Measurements from ENCODE around the gene CDC123.
A peak's percentile ranks its signal among the peaks of the same experiment; 100 is the strongest.
"Not testable (repeated sequence)": the region's sequence is repeated elsewhere in the genome, so short reads cannot be mapped to it uniquely, and the experiment has no call there.

CDC123 gene

GRCh38 chr10:12250181-12250580, 54.2 kb downstream of the CDC123 start:
- Histone ChIP-seq H3K9me3 (ENCODE audit: insufficient read depth, low read depth, low read length) (peaks cover 2% of the 10 kb centered on the region), H3K9ac (ENCODE audit: low read length) (no peak overlapping the region), H2BK12ac (ENCODE audit: low read length) (no peak overlapping the region), H3K4me2 (ENCODE audit: low read length) (no peak overlapping the region), H3K4me3 (ENCODE audit: low read depth, low read length) (no peak overlapping the region), H3K4ac (ENCODE audit: low read depth, low read length) (no peak overlapping the region), H3K14ac (ENCODE audit: low read length) (no peak overlapping the region), H4K12ac (ENCODE audit: low read depth, low read length) (no peak overlapping the region), H2AK5ac (ENCODE audit: low read length) (no peak overlapping the region), H3K23ac (ENCODE audit: low read length) (no peak overlapping the region), H2BK5ac (ENCODE audit: low read depth, low read length, poor library complexity) (no peak overlapping the region), H3K27ac (ENCODE audit: low read depth, low read length) (no peak overlapping the region), H2BK120ac (ENCODE audit: insufficient read depth, low read length, poor library complexity) (no peak overlapping the region), H3K36me3 (ENCODE audit: control insufficient read depth in 1 of 2, insufficient read depth in 2 of 2, low read length in 2 of 2) (peaks cover 32 to 35% of the 10 kb centered on the region in 2 experiments), H4K91ac (ENCODE audit: low read depth, low read length) (no peak overlapping the region), H3K79me2 (ENCODE audit: control insufficient read depth, insufficient read depth, low read length, poor library complexity) (no peaks in the 10 kb centered on the region), H2AFZ (ENCODE audit: insufficient read depth, low read length, poor library complexity) (no peak overlapping the region), H3K27me3 (ENCODE audit: insufficient read depth, low read length) (no peaks in the 10 kb centered on the region), H3K18ac (ENCODE audit: low read length) (no peak overlapping the region), H4K8ac (ENCODE audit: low read depth, low read length) (no peak overlapping the region), H3K4me1 (ENCODE audit: control insufficient read depth in 1 of 2, insufficient read depth in 2 of 2, low read length in 2 of 2) (no peaks in the 10 kb centered on the region), H3K79me1 (ENCODE audit: low read length) (no peaks in the 10 kb centered on the region)
- DNase-seq, result no peak
- WGBS (ENCODE audit: extremely low coverage, insufficient coverage, insufficient read length), result no CpG with 5 or more reads among the region's 10 CpGs

- H2BK120ac ChIP-seq (ENCODE audit: insufficient read depth, low read length, poor library complexity); H4K12ac ChIP-seq (ENCODE audit: low read depth, low read length); H3K79me1 ChIP-seq (ENCODE audit: low read length); H3K4me2 ChIP-seq (ENCODE audit: low read length); H2AFZ ChIP-seq (ENCODE audit: insufficient read depth, low read length, poor library complexity); H3K4me3 ChIP-seq (ENCODE audit: low read depth, low read length); H3K14ac ChIP-seq (ENCODE audit: low read length); H3K23ac ChIP-seq (ENCODE audit: low read length); H3K9me3 ChIP-seq (ENCODE audit: insufficient read depth, low read depth, low read length); H3K79me2 ChIP-seq (ENCODE audit: control insufficient read depth, insufficient read depth, low read length, poor library complexity); DNase-seq; H3K18ac ChIP-seq (ENCODE audit: low read length); H2BK5ac ChIP-seq (ENCODE audit: low read depth, low read length, poor library complexity); H3K4me1 ChIP-seq (ENCODE audit: control insufficient read depth in 1 of 2, insufficient read depth in 2 of 2, low read length in 2 of 2); H3K9ac ChIP-seq (ENCODE audit: low read length); H3K27ac ChIP-seq (ENCODE audit: low read depth, low read length); H2BK12ac ChIP-seq (ENCODE audit: low read length); H4K91ac ChIP-seq (ENCODE audit: low read depth, low read length); H3K27me3 ChIP-seq (ENCODE audit: insufficient read depth, low read length); H2AK5ac ChIP-seq (ENCODE audit: low read length); H3K4ac ChIP-seq (ENCODE audit: low read depth, low read length); H4K8ac ChIP-seq (ENCODE audit: low read depth, low read length): not testable (repeated sequence)
- no CpG with 5 or more reads among the region's 5 CpGs for WGBS (ENCODE audit: extremely low coverage, insufficient coverage, insufficient read length)
- peaks cover 29 to 31% of the 10 kb centered on the region in 2 experiments for H3K36me3 ChIP-seq (ENCODE audit: control insufficient read depth in 1 of 2, insufficient read depth in 2 of 2, low read length in 2 of 2)
These were observed 54.7 kb downstream of the CDC123 start for GRCh38 chr10:12250702-12251101.

- no peak overlapping the region for H3K9ac ChIP-seq (ENCODE audit: low read length)
- no peaks in the 10 kb centered on the region for H3K27me3 ChIP-seq (ENCODE audit: insufficient read depth, low read length)
- no peak overlapping the region for H3K4me2 ChIP-seq (ENCODE audit: low read length)
- no peak overlapping the region for H3K27ac ChIP-seq (ENCODE audit: low read depth, low read length)
- H3K14ac ChIP-seq (ENCODE audit: low read length), result no peak overlapping the region
- no peak overlapping the region for H3K23ac ChIP-seq (ENCODE audit: low read length)
- WGBS (ENCODE audit: extremely low coverage, insufficient coverage, insufficient read length), result no CpG with 5 or more reads among the region's 5 CpGs
- no peaks in the 10 kb centered on the region for H3K79me2 ChIP-seq (ENCODE audit: control insufficient read depth, insufficient read depth, low read length, poor library complexity)
- no peak overlapping the region for H2BK5ac ChIP-seq (ENCODE audit: low read depth, low read length, poor library complexity)
- no peak overlapping the region for H2BK12ac ChIP-seq (ENCODE audit: low read length)
- no peak overlapping the region for H4K8ac ChIP-seq (ENCODE audit: low read depth, low read length)
- H4K91ac ChIP-seq (ENCODE audit: low read depth, low read length), result no peak overlapping the region
- H3K4me1 ChIP-seq (ENCODE audit: control insufficient read depth in 1 of 2, insufficient read depth in 2 of 2, low read length in 2 of 2), result no peaks in the 10 kb centered on the region
- H3K4ac ChIP-seq (ENCODE audit: low read depth, low read length), result no peak overlapping the region
- H2AFZ ChIP-seq (ENCODE audit: insufficient read depth, low read length, poor library complexity), result no peak overlapping the region
- H2BK120ac ChIP-seq (ENCODE audit: insufficient read depth, low read length, poor library complexity), result no peak overlapping the region
- peaks cover 2% of the 10 kb centered on the region for H3K9me3 ChIP-seq (ENCODE audit: insufficient read depth, low read depth, low read length)
- no peaks in the 10 kb centered on the region for H3K79me1 ChIP-seq (ENCODE audit: low read length)
- peaks cover 22% of the 10 kb centered on the region in 2 experiments for H3K36me3 ChIP-seq (ENCODE audit: control insufficient read depth in 1 of 2, insufficient read depth in 2 of 2, low read length in 2 of 2)
- H3K18ac ChIP-seq (ENCODE audit: low read length), result no peak overlapping the region
- DNase-seq, result no peak
- H4K12ac ChIP-seq (ENCODE audit: low read depth, low read length), result no peak overlapping the region
- H3K4me3 ChIP-seq (ENCODE audit: low read depth, low read length), result no peak overlapping the region
- H2AK5ac ChIP-seq (ENCODE audit: low read length), result no peak overlapping the region
These were observed 55.6 kb downstream of the CDC123 start for GRCh38 chr10:12251581-12251980.

- H2AFZ ChIP-seq (ENCODE audit: insufficient read depth, low read length, poor library complexity), result no peak overlapping the region
- no peaks in the 10 kb centered on the region for H3K79me1 ChIP-seq (ENCODE audit: low read length)
- no CpG with 5 or more reads among the region's 13 CpGs for WGBS (ENCODE audit: extremely low coverage, insufficient coverage, insufficient read length)
- no peak overlapping the region for H2BK5ac ChIP-seq (ENCODE audit: low read depth, low read length, poor library complexity)
- no peak overlapping the region for H3K23ac ChIP-seq (ENCODE audit: low read length)
- H3K9me3 ChIP-seq (ENCODE audit: insufficient read depth, low read depth, low read length), result peaks cover 2% of the 10 kb centered on the region
- H4K91ac ChIP-seq (ENCODE audit: low read depth, low read length), result no peak overlapping the region
- no peak overlapping the region for H2BK12ac ChIP-seq (ENCODE audit: low read length)
- no peak overlapping the region for H3K14ac ChIP-seq (ENCODE audit: low read length)
- H3K79me2 ChIP-seq (ENCODE audit: control insufficient read depth, insufficient read depth, low read length, poor library complexity), result no peaks in the 10 kb centered on the region
- no peaks in the 10 kb centered on the region for H3K27me3 ChIP-seq (ENCODE audit: insufficient read depth, low read length)
- DNase-seq, result peak in 1 of 2 donors; percentile 55
- no peak overlapping the region for H2BK120ac ChIP-seq (ENCODE audit: insufficient read depth, low read length, poor library complexity)
- H4K12ac ChIP-seq (ENCODE audit: low read depth, low read length), result no peak overlapping the region
- no peak overlapping the region for H3K18ac ChIP-seq (ENCODE audit: low read length)
- no peak overlapping the region for H3K9ac ChIP-seq (ENCODE audit: low read length)
- H2AK5ac ChIP-seq (ENCODE audit: low read length), result no peak overlapping the region
- peaks cover 13 to 15% of the 10 kb centered on the region in 2 experiments for H3K36me3 ChIP-seq (ENCODE audit: control insufficient read depth in 1 of 2, insufficient read depth in 2 of 2, low read length in 2 of 2)
- H3K4ac ChIP-seq (ENCODE audit: low read depth, low read length), result no peak overlapping the region
- no peaks in the 10 kb centered on the region for H3K4me1 ChIP-seq (ENCODE audit: control insufficient read depth in 1 of 2, insufficient read depth in 2 of 2, low read length in 2 of 2)
- H3K27ac ChIP-seq (ENCODE audit: low read depth, low read length), result no peak overlapping the region
- no peak overlapping the region for H3K4me3 ChIP-seq (ENCODE audit: low read depth, low read length)
- H3K4me2 ChIP-seq (ENCODE audit: low read length), result no peak overlapping the region
- H4K8ac ChIP-seq (ENCODE audit: low read depth, low read length), result no peak overlapping the region
These were observed 57.0 kb downstream of the CDC123 start for GRCh38 chr10:12252882-12253546.
